GM12878 (cell line): ENCODE data around the gene TCF7.

Source experiments
- EGR1 ChIP-seq, 2 experiments: IDR thresholded peaks; 1 replicate in 1 of 2; 2 replicates in 1 of 2; pipeline ENCODE4 v1.6.1; 2011 to 2012; ENCODE audit warnings: low read depth in 2 of 2, low read length in 2 of 2, borderline replicate concordance in 1 of 2, mild to moderate bottlenecking in 1 of 2, moderate library complexity in 1 of 2
- LARP7 ChIP-seq: fragments of 450-650 bp; IDR thresholded peaks from 2 replicates; pipeline ENCODE4 v1.6.1; 2017; ENCODE audit warnings: mild to moderate bottlenecking
- RAD51 ChIP-seq: fragments of 450-650 bp; IDR thresholded peaks from 2 replicates; pipeline ENCODE4 v1.6.1; 2016; ENCODE audit warnings: moderate library complexity, mild to moderate bottlenecking, inconsistent platforms
- SUZ12 ChIP-seq: fragments of 200-600 bp; sonication (generic); IDR thresholded peaks from one replicate; pipeline ENCODE4 v1.6.1; 2018; ENCODE audit warnings: antibody characterized with exemption, mild to moderate bottlenecking; ENCODE audit not compliant: unreplicated experiment
- TCF12 ChIP-seq: IDR thresholded peaks from 2 replicates; pipeline ENCODE4 v1.6.1; 2011; ENCODE audit warnings: low read depth, mild to moderate bottlenecking, low read length
- ZBED1 ChIP-seq: IDR thresholded peaks from 2 replicates; pipeline ENCODE4 v1.6.1; 2016; ENCODE audit warnings: borderline replicate concordance
- TF ChIP-seq, protein P1 (sequence below): IDR thresholded peaks from 2 replicates; pipeline ENCODE4 v1.6.1; 2012; ENCODE audit warnings: improper control_type of control experiment, low read depth, low read length; ENCODE audit not compliant: insufficient replicate concordance

DNA sequence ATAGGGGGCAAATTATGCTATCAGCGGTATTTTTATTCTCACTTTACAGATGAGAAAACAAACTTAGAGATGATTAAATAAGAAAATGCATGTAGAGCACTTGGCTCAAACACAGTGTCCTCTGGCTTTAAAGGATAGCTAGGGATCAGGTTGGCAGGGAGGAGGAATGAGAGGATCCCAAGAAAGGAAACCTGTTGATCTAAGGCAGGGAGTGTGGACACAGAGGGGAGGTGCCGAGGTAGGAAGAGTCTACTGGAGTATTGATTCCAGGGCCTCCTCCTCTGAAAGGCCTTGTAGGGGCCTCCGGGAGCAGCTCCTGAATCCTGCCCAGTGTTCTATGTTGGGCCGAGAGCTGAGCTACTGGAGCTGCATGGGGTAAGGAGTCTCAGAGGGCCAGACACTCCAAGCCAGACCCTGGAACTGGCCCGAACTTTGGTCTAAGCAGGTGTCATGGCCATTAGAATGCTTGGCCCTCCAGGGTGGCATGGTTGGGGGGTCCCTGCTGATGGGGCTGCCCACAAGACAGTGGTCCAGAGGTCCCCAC, 30.4 kb upstream of the TCF7 start:
- no peak for TF ChIP-seq ZBED1
- no peak for TF ChIP-seq TCF12
- no peak for TF ChIP-seq SUZ12
- no peak for TF ChIP-seq RAD51
- TF ChIP-seq LARP7 = no peak
- TF ChIP-seq EGR1 (IDR thresholded peaks at IDR 0.05; ENCODE audit: borderline replicate concordance in 1 of 2, low read depth in 2 of 2, low read length in 2 of 2) = no peak
- TF ChIP-seq, protein P1, sequence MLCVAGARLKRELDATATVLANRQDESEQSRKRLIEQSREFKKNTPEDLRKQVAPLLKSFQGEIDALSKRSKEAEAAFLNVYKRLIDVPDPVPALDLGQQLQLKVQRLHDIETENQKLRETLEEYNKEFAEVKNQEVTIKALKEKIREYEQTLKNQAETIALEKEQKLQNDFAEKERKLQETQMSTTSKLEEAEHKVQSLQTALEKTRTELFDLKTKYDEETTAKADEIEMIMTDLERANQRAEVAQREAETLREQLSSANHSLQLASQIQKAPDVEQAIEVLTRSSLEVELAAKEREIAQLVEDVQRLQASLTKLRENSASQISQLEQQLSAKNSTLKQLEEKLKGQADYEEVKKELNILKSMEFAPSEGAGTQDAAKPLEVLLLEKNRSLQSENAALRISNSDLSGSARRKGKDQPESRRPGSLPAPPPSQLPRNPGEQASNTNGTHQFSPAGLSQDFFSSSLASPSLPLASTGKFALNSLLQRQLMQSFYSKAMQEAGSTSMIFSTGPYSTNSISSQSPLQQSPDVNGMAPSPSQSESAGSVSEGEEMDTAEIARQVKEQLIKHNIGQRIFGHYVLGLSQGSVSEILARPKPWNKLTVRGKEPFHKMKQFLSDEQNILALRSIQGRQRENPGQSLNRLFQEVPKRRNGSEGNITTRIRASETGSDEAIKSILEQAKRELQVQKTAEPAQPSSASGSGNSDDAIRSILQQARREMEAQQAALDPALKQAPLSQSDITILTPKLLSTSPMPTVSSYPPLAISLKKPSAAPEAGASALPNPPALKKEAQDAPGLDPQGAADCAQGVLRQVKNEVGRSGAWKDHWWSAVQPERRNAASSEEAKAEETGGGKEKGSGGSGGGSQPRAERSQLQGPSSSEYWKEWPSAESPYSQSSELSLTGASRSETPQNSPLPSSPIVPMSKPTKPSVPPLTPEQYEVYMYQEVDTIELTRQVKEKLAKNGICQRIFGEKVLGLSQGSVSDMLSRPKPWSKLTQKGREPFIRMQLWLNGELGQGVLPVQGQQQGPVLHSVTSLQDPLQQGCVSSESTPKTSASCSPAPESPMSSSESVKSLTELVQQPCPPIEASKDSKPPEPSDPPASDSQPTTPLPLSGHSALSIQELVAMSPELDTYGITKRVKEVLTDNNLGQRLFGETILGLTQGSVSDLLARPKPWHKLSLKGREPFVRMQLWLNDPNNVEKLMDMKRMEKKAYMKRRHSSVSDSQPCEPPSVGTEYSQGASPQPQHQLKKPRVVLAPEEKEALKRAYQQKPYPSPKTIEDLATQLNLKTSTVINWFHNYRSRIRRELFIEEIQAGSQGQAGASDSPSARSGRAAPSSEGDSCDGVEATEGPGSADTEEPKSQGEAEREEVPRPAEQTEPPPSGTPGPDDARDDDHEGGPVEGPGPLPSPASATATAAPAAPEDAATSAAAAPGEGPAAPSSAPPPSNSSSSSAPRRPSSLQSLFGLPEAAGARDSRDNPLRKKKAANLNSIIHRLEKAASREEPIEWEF = no peak
